NCI-H2196 (cell line): ENCODE data around the gene OR5M11.
"Not testable (repeated sequence)": the region's sequence is repeated elsewhere in the genome, so short reads cannot be mapped to it uniquely, and the experiment has no call there.

Source experiments
- DNase-seq: peaks from one replicate; lab custom pipeline; 2025; ENCODE audit not compliant: unreplicated experiment; lab: John Stamatoyannopoulos, UW

Gene OR5M11

DNA sequence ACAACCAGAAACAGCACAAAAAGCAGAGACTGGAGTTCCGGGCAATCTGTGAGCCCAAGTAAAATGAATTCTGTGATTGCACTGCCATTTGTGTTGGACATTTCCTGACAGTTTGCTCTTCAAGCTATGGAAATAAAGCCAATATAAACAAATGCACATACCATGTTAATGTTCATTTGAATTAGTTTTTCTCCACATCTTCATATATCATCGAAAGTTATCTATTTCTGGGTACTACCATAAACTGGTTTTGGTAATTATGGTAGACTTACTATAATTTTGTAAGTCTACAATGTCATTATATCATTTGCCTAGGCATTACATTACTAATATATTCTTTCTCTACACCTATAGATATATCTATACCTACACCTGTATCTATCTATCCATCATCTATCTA is at the start of gene OR5M11:
TSS of gene OR5M11 (minus strand) at position 101 of the 400 bp plus-strand sequence. CDS start at position 101, 0 bp downstream.
- no peak for DNase-seq

- DNase-seq = not testable (repeated sequence)
Observed at GRCh38 chr11:56592088-56592717, 49.1 kb upstream of the OR5M11 start.

DNA sequence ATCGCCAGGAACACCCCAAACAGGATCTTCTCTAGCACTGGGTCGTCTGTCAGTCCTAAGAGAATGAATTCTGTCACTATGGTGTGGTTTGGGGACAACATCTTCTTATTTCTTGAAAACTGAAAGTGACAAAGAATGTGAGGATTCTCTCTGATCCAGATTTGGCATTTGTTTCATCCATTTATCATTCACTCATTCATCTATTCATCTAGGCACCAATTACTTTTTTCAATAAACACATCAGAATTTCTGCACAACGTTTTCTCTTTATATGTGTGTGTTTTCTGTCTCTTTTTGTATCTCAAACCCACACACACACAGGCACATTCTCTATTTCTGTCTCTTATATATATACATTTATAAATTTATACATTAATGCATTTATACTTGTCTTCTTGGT is 34.6 kb upstream of the OR5M11 start, which contains the start of gene OR5M10:
TSS of gene OR5M10 (minus strand) at position 101 of the 400 bp plus-strand sequence. CDS start at position 101, 0 bp downstream.
- DNase-seq = no peak

DNA sequence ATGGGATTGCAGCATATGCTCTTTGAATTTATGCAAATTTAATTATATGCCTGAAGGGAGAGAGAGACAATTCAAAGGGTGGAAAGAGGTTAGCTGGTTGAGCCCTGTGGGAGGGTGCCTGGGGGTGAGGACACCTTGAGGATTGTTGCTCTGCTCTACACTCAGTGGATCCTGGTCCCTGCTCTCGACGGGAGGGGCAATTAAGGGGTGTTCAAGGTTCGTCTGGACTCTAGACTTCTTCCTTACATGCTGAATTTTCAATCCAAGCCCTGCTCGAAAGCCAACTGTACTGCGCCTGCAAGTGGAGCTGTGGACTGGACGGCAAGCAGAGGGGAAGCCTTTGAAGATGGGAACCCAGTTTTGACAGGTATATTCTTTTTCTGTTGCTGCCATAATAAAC is 15.5 kb upstream of the OR5M11 start:
- DNase-seq = no peak

DNA sequence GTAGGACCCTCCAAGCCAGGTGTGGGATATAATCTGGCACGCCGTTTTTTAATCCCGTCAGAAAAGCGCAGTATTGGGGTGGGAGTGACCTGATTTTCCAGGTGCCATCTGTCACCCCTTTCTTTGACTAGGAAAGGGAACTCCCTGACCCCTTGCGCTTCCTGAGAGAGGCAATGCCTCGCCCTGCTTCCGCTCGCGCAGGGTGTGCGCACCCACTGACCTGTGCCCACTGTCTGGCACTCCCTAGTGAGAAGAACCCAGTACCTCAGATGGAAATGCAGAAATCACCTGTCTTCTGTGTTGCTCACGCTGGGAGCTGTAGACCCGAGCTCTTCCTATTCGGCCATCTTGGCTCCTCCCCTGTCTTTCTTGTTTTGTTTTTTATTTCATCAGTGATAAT is 11.6 kb upstream of the OR5M11 start:
- not testable (repeated sequence) for DNase-seq

- DNase-seq = no peak
Observed at GRCh38 chr11:56545531-56545930, 2.5 kb upstream of the OR5M11 start.

GRCh38 chr11:56543739-56544138 is 682 bp upstream of the OR5M11 start:
- DNase-seq = no peak

DNA sequence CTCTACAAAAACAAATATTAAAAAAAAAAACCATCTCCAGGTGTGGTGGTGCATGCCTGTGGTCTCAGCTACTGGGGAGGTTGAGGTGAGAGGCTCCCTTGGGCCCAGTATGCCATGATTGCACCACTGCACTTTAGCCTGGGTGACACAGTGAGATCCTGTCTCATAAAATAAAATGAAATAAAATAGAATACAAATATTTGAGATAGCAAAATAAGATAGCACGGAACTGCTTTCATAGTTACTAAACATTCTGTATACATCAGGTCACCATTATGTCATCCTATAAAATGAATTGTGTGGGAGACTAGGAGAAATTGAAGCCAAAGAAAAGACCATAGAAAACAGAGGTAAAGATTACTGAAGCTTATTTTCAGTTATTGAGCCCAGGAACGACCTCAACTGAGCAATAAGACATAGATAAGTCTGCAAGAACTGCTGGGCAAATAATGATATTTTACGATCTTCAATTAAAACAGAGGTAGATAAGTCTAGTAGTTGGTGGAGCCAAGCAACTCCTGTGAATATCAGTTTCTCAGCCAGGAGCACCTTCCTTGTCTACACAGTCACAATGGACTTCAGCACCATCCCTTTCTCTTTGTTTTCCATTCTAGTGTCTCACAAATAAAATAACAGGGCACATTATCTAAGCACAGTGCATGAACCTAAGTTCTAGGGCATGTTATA is 9.9 kb downstream of the OR5M11 start:
- DNase-seq = no peak

GRCh38 chr11:56531856-56532255 is 11.2 kb downstream of the OR5M11 start:
- DNase-seq = no peak

GRCh38 chr11:56522008-56522407 is 21.0 kb downstream of the OR5M11 start:
- no peak for DNase-seq

DNA sequence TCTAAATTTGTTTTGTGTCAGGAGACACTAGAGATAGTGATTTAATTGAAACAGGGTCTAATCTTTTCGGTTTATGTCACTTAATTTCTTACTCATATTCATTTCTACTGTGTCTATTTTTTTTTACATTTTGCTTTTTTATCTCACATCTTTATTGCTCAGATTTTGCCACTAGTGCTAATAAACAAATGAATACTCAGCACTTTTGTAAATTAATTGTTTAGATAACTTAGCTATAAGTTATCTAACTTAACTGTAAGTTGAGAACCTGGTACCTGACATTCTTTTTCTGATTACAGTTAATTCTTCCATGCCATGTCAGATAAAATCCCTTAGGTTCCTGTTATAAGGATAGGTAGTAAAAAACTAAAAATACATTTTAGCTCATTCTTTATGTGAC is 29.8 kb downstream of the OR5M11 start:
- DNase-seq = no peak

DNA sequence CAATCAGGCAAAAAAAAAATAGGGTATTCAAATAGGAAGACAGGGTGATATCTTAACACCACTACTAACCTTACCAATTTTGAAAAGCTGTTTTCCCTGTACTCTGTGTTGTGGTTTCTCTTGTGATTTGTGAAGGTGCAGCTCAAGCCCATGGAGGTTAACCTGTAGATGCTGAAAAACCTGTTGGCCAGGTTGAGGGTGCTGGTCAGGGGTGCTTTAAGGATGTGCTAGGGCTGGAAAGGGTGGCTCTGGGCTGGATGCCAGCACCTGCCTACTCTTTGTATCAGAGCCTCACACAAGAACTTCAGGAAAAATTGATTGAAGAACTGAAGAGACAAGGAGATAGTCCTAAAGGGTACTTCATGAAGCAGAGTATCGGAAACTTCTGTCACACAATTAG is 33.6 kb downstream of the OR5M11 start:
- no peak for DNase-seq

- no peak for DNase-seq
Observed at GRCh38 chr11:56497010-56497409, 46.0 kb downstream of the OR5M11 start.

DNA sequence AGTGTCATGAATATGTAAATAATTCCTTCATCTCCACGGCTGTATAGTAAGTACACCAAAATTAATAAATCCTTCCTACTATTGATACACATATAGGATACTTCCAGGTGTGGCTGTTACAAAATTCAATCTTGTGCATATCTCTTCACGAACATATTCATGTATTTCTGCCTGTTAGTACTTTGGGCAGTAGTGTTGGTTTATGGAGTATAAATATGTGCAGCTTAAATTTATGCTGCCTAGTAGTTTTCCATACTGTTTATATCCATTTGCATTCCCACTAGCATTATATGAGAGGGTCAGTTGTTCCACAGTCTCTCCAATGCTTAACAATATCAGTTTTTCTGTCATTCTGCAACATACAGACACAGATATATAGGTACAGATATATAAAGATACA is 47.9 kb downstream of the OR5M11 start:
- DNase-seq = no peak
